Gastrocnemius medialis (tissue), 4 donors: ENCODE measurements around the gene SPTBN5. TPM values are rescaled to one million over a fixed set of nuclear protein-coding genes. Genes with fewer than 3 reads are reported as not detected.

Source experiments
- ATAC-seq, 2 donors: fragments of 150-250 bp; one replicate each; pipeline ENCODE4 v1.9.1; 2016
- DNase-seq, 2 donors: peaks; one replicate each; pipeline ENCODE4 v3.0.0-alpha.2; 2019
- H3K27ac ChIP-seq, 4 donors: fragments of 200-600 bp; sonication (generic); 1 replicate in 1 of 4; 2 replicates in 3 of 4; pipeline ENCODE4 v1.5.1; 2016 to 2018; ENCODE audit warnings: mild to moderate bottlenecking in 2 of 4, moderate library complexity in 1 of 4
- H3K27me3 ChIP-seq, 3 donors: fragments of 200-600 bp; sonication (generic) in 2 of 3; 1 replicate in 1 of 3; 2 replicates in 2 of 3; pipeline versions ENCODE4 v1.5.1 to v1.6.0; 2016 to 2019; ENCODE audit warnings: mild to moderate bottlenecking in 1 of 3, moderate library complexity in 1 of 3
- H3K36me3 ChIP-seq, 2 donors: fragments of 200-600 bp; sonication (generic) in 1 of 2; one replicate each; pipeline ENCODE4 v1.5.1; 2017 to 2018
- H3K4me1 ChIP-seq, 2 donors: fragments of 200-600 bp; sonication (generic) in 1 of 2; one replicate each; pipeline ENCODE4 v1.5.1; 2016 to 2017; ENCODE audit warnings: mild to moderate bottlenecking in 2 of 2
- H3K4me3 ChIP-seq, 4 donors: fragments of 200-600 bp; sonication (generic) in 3 of 4; 1 replicate in 1 of 4; 2 replicates in 3 of 4; pipeline ENCODE4 v1.5.1; 2016 to 2019; ENCODE audit warnings: mild to moderate bottlenecking in 2 of 4
- H3K9me3 ChIP-seq, 3 donors: fragments of 200-600 bp; sonication (generic) in 2 of 3; 1 replicate in 1 of 3; 2 replicates in 2 of 3; pipeline ENCODE4 v1.5.1; 2016 to 2019
- POLR2A ChIP-seq, 2 donors: fragments of 450-650 bp; IDR thresholded peaks; one replicate each; pipeline ENCODE4 v1.6.1; 2017; ENCODE audit warnings: antibody characterized with exemption in 2 of 2, mild to moderate bottlenecking in 2 of 2, moderate library complexity in 2 of 2
- in situ Hi-C, 4 donors: fragments of 200-750 bp; cut with MboI; loops; one replicate each; pipeline versions ENCODE4 v1.15.0 to v1.8.0; 2017; ENCODE audit warnings: low sequenced_read_pairs in 4 of 4
- intact Hi-C: fragments of 100-400 bp; cut with DNase I; formaldehyde crosslinking; loops from one replicate; pipeline ENCODE4 v1.15.1; 2023; ENCODE audit warnings: low total_unique reads
- total RNA-seq, 4 donors: library from RNA; depleted of rRNA; stranded (reverse); fragments of >200 nt; gene quantifications; one replicate each; pipeline versions ENCODE4 v1.1.0 to v1.2.3, GENCODE V29; 2016
- TF ChIP-seq, protein P1 (sequence below), 5 experiments: fragments of 450-650 bp in 3 of 5; fragments of 200-600 bp in 2 of 5; sonication (generic) in 2 of 5; IDR thresholded peaks in 4 of 5; conservative IDR thresholded peaks in 1 of 5; 1 replicate in 4 of 5; 2 replicates in 1 of 5; pipeline ENCODE4 v1.5.1; 2016 to 2019; ENCODE audit warnings: antibody characterized with exemption in 5 of 5, mild to moderate bottlenecking in 3 of 5, moderate library complexity in 3 of 5

SPTBN5 gene
- total RNA-seq, result under 1 TPM in 3 of 4 donors, not detected in 1; 0.03 to 0.05 (median 0.04) TPM

- Histone ChIP-seq H3K27me3 (no peaks in the 10 kb centered on the region), H3K9me3 (no peaks in the 10 kb centered on the region), H3K36me3 (no peaks in the 10 kb centered on the region), H3K4me3 (no peak within 1 kb of the TSS), H3K4me1 (peaks cover 17 to 23% of the 10 kb centered on the region in 2 donors), H3K27ac (peak within 1 kb of the TSS; percentile 37 to 72 (median 61))
- ATAC-seq (no peak), DNase-seq (no peak)
- TF ChIP-seq, protein P1, sequence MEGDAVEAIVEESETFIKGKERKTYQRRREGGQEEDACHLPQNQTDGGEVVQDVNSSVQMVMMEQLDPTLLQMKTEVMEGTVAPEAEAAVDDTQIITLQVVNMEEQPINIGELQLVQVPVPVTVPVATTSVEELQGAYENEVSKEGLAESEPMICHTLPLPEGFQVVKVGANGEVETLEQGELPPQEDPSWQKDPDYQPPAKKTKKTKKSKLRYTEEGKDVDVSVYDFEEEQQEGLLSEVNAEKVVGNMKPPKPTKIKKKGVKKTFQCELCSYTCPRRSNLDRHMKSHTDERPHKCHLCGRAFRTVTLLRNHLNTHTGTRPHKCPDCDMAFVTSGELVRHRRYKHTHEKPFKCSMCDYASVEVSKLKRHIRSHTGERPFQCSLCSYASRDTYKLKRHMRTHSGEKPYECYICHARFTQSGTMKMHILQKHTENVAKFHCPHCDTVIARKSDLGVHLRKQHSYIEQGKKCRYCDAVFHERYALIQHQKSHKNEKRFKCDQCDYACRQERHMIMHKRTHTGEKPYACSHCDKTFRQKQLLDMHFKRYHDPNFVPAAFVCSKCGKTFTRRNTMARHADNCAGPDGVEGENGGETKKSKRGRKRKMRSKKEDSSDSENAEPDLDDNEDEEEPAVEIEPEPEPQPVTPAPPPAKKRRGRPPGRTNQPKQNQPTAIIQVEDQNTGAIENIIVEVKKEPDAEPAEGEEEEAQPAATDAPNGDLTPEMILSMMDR (IDR thresholded peaks at IDR 0.05 in 4 of 5, conservative IDR thresholded peaks at IDR 0.05 in 1 of 5), result no peak
- no peak for TF ChIP-seq POLR2A (IDR thresholded peaks at IDR 0.05)
- in situ Hi-C loops (no loop called here), intact Hi-C loops (no loop called here)
Measured at GRCh38 chr15:41893422-41894250, at the start of gene SPTBN5. TSS of gene SPTBN5 (minus strand) at chr15:41894053. CDS start at chr15:41893497, 556 bp downstream.

- in situ Hi-C loops (no loop called here), intact Hi-C loops (no loop called here)
- H3K27me3 ChIP-seq, result no peaks in the 10 kb centered on the region
- ATAC-seq (no peak), DNase-seq (no peak)
- H3K36me3 ChIP-seq, result no peaks in the 10 kb centered on the region
- H3K4me1 ChIP-seq, result peaks cover 0 to 21% of the 10 kb centered on the region in 2 donors
- H3K9me3 ChIP-seq, result no peaks in the 10 kb centered on the region
- H3K4me3 ChIP-seq, result no peak overlapping the region
- H3K27ac ChIP-seq, result no peak overlapping the region
- TF ChIP-seq, protein P1 (IDR thresholded peaks at IDR 0.05 in 4 of 5, conservative IDR thresholded peaks at IDR 0.05 in 1 of 5), result no peak
- no peak for TF ChIP-seq POLR2A (IDR thresholded peaks at IDR 0.05)
Measured at GRCh38 chr15:41942886-41943285, 49.0 kb upstream of the SPTBN5 start.

GRCh38 chr15:41941644-41942415 lies 48.0 kb upstream of the SPTBN5 start:
- Histone ChIP-seq H3K27ac (no peak overlapping the region), H3K27me3 (no peaks in the 10 kb centered on the region), H3K36me3 (no peaks in the 10 kb centered on the region), H3K9me3 (no peaks in the 10 kb centered on the region), H3K4me1 (peaks cover 0 to 20% of the 10 kb centered on the region in 2 donors), H3K4me3 (no peak overlapping the region)
- no peak for DNase-seq
- no peak for ATAC-seq
- in situ Hi-C loops (no loop called here), intact Hi-C loops (no loop called here)
- TF ChIP-seq, protein P1 (IDR thresholded peaks at IDR 0.05 in 4 of 5, conservative IDR thresholded peaks at IDR 0.05 in 1 of 5), result no peak
- no peak for TF ChIP-seq POLR2A (IDR thresholded peaks at IDR 0.05)

- no peak overlapping the region for H3K4me3 ChIP-seq
- peak overlapping the region in 2 of 4 donors; percentile 16 to 28 for H3K27ac ChIP-seq
- ATAC-seq (no peak), DNase-seq (no peak)
- H3K9me3 ChIP-seq, result no peaks in the 10 kb centered on the region
- intact Hi-C loops, result no loop called here
- peaks cover 0 to 20% of the 10 kb centered on the region in 2 donors for H3K4me1 ChIP-seq
- in situ Hi-C loops, result no loop called here
- no peaks in the 10 kb centered on the region for H3K27me3 ChIP-seq
- no peaks in the 10 kb centered on the region for H3K36me3 ChIP-seq
- TF ChIP-seq, protein P1 (IDR thresholded peaks at IDR 0.05 in 4 of 5, conservative IDR thresholded peaks at IDR 0.05 in 1 of 5), result no peak
- TF ChIP-seq POLR2A (IDR thresholded peaks at IDR 0.05), result no peak
Measured at GRCh38 chr15:41940441-41940857, 46.6 kb upstream of the SPTBN5 start.
